HG03045 (cell line): ENCODE results near the gene ZNF761.
"Not testable (repeated sequence)": the region's sequence is repeated elsewhere in the genome, so short reads cannot be mapped to it uniquely, and the experiment has no call there.

ENCODE experiments used
- ATAC-seq: cut with Tn5 transposase; IDR thresholded peaks from one replicate; pipeline ENCODE4 v1.9.1; 2021; ENCODE audit warnings: mild to moderate bottlenecking, moderate library complexity; ENCODE audit not compliant: unreplicated experiment

ZNF761 gene

DNA sequence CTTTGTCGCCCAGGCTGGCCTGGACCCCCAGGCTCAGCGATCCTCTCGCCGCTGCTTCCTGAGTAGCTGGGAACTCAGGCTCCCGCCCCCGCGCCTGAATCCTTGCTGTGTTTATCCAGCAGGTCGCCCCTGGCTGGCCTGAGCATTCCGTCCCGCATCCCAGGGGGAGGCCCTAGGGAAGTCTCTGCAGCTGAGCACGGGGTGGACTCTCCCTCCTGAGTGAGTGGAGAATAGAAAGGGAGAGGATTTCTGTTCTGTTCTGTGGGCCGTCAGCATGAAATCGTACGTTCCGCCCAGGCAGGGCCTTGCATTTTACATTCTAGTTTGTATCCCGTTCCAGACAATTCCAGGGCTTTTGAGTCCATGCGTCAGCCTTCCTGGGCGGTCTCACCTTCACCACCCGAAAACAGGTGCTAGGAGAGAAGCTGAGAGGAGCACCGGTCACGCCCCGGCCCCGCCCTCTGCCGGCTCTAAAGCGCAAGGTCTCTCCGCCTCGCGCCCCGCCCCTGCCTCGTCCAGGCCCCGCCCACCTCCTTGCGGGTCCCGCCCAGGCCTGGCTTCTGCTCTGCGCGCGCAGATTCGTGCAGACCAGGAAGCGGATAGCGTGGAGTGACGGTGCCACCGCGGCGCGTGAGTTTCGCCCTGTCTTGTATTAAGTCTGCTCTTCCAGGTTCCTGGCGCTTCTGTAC lies at the start of gene ZNF761:
Gene ZNF761, plus strand, starts transcription at position 586 of the 689 bp plus-strand sequence. CDS start 15,285 bp downstream, outside the sequence.
- peak; percentile 94 for ATAC-seq

DNA sequence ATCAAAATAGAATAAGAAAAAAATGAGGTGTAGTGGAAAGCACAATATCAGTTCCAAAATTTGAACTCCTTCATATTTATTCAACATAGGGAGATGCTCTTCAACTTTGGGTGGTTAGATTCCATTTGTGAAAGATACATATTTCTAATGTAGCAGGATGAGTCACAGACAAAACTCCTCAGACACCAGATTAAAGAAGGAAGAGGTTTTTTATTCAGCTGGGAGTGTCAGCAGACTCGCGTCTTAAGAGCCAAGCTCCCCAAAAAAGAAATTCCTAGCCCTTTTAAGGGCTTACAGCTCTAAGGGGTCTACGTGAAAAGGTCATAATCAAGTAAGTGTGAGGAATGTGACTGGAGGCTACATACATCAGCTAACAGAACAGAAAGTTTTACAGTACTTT lies 43.6 kb upstream of the ZNF761 start:
- no peak for ATAC-seq

DNA sequence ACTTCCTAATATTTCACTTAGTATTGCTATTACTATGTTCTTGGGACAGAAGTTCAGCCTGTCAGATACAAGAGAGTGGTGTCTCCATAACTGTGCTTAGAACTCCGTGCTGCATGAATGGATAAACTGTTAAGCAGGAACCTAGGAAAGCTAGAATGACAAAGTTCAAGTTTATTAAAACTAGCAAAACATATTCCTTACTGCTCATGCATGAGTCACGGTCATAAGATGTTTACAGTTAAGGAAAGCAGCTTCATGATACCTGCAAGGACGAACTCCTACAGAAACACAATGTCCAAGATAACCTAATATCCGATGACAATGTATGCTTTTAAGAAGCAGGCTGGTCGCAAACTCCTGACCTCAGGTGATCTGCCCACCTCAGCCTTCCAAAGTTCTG lies 42.9 kb upstream of the ZNF761 start:
- no peak for ATAC-seq

DNA sequence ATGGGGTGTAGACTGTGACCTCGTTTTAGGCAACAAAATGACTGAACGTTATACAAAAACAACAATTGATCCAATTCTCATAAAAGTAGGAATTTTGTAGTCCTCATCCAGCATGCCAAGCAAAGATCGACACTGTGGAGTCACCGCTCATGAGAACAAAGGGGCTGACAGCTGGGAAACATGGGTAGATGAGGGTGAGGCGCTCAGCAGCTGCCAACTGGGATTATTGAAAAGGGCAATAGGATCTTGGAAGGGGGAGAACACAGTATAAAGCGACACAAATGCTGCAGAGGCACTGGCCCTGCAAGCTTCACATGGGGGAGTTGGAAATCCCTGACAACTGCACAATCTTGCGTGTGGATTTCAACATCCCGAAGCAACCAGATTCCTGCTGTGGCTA lies 42.2 kb upstream of the ZNF761 start:
- no peak for ATAC-seq

- no peak for ATAC-seq
Measured at GRCh38 chr19:53389978-53390377, 41.8 kb upstream of the ZNF761 start.

GRCh38 chr19:53394522-53394973 lies 37.2 kb upstream of the ZNF761 start:
- no peak for ATAC-seq

DNA sequence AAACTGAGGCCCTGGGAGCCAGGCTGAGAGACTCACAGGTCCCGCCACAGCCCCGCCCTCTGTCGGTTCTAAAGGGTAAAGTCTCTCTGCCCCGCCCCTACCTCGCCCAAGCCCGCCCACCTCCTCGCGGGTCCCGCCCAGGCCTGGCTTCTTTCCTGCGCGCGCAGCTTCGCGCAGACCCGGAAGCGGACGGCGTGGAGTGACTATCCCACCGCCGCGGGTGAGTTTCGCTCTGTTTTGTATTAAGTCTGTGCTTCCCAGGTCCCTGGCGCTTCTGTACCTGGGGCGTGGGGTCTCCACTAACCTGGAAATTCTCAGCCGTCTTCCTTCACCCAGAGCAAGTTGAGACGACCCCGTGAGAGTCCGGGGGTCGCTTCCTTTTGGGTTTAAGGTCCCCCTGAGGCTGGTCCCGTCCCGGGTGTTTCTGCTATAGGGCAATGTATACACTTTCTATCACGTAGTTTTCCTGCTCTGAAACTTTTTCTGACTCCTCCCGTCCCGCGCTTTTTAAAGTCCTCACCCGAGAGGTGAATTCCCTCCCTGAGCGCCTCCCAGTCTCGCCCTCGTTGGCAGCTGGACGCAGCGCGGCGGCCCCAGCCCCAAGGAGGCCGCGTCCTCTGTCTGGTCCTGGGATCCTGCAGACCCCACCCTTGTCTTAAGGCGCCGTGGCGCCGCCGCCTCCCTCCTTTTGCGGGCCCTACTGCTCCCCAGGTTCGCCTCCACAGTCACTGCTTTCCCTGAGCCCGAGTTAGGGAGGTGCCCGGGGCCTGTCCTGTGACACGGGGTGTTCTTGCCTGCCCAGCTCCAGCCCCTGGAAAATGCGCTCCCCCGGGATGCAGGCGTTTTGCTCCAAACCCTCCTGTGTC lies 36.6 kb upstream of the ZNF761 start, which contains the start of gene ZNF765:
Gene ZNF765, plus strand, starts transcription at position 176 of the 866 bp plus-strand sequence. CDS start 2,867 bp downstream, outside the sequence.
- ATAC-seq = peak; percentile 94

DNA sequence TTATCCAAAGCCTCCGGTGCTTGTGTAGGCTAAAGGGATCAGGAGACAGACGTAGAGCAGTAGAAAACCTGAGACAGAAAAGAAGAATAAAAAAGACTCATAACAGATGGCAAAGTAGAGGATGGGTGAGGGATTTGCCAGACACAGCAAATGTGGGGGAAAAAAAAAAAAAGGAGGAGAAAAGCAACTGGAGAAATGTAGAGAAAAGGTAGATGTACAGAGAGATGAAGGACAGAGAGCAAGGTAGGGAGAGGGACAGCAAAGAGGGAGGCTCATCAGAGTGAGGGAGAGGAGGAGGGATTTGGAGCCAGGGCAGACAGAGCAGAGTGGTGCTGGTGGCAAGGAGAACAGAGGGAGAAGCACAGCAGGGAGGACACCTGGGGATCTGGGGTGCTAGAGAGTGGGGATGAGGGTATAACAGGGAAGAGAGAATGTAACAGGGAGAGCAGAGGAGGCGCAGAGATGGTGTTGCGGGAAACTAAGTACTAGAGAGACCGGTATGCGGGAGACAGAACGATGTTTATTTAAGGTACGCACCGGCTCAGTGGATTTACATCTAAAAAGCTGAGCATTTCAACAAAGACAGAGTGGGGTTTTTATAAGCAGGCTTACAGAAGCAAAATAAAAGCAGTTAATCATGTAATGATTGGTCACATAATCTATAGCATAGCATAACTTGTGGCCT lies 35.8 kb upstream of the ZNF761 start:
- ATAC-seq = not testable (repeated sequence)

DNA sequence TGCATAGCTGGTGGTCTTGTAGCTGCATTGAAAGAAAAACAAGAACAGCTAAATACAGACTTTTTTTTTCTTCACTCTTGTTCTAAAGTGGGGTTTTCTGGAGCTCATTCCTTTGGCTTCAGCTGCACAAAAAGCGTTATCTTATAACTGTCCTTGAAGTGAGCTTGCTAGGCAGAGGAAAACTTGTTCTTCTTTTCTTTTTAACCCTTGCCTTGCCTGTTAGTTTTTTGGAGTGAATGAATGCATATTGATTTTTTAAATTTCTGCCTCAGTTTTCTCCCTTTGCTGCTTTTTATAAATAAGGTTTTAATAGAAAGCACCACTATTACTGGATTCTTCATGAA lies 35.3 kb upstream of the ZNF761 start:
- no peak for ATAC-seq

- ATAC-seq = not testable (repeated sequence)
Measured at GRCh38 chr19:53397918-53398317, 33.9 kb upstream of the ZNF761 start.

- no peak for ATAC-seq
Measured at GRCh38 chr19:53409505-53410204, 22.1 kb upstream of the ZNF761 start.

DNA sequence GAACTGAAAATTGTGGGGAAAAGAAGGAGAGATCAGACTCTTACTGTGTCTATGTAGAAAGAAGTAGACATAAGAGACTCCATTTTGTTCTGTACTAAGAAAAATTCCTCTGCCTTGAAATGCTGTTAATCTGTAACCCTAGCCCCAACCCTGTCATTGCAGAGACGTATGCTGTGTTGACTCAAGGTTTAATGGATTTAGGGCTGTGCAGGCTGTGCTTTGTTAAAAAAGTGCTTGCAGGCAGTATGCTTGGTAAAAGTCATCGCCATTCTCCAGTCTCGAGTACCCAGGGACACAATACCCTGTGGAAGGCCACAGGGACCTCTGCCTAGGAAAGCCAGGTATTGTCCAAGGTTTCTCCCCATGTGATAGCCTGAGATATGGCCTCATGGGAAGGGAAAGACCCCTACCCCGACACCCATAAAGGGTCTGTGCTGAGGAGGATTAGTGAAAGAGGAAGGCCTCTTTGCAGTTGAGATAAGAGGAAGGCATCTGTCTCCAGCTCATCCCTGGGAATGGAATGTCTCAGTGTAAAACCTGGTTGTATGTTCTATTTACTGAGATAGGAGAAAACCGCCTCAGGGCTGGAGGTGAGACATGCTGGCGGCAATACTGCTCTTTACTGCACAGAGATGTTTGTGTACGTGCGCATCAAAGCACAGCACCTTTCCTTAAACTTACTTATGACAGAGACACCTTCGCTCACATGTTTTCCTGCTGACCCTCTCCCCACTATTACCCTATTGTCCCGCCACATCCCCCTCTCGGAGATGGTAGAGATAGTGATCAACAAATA lies 11.1 kb upstream of the ZNF761 start:
- ATAC-seq = not testable (repeated sequence)

- no peak for ATAC-seq
Measured at GRCh38 chr19:53422551-53422950, 9.2 kb upstream of the ZNF761 start.

DNA sequence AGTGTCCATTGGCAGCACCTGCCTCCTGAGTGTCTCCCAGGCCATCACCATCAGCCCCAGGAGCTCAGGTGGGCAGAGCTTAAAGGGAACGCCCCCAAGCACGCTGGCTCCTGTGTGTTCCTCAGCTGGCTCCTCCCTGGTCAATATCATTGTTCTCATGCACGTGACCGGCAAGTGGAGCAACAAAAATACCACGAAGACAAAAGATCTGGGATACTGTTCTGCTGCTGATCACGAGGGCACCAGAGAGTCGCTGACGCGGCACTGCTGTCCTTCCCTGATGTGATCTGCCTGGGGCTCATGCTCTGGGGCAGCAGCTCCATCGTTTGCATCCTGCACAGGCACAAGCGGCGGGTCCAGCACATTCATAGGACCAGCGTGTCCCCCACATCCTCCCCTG lies 8.7 kb upstream of the ZNF761 start:
- ATAC-seq = not testable (repeated sequence)

DNA sequence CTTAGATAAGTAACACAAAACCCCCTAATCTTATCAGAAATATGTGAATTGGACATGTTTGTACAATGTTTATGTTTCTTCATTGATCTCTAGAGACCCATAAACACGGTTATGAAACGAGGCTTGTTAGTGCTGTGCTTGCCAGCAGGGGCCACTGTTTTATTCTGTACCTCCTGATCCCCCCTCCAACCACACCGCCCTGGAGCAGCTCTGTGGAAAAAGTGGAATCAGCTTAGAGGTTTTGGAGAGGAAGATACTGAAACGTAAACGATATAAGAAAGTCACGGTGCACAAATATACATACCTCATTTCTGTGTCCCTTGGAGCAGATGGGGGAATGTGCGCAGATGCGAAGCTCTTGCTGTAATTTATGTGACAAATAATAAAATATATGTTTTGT lies 8.1 kb upstream of the ZNF761 start:
- ATAC-seq = not testable (repeated sequence)

- ATAC-seq = no peak
Measured at GRCh38 chr19:53424968-53425597, 6.7 kb upstream of the ZNF761 start.

GRCh38 chr19:53432088-53432661 lies 391 bp downstream of the ZNF761 start:
- peak; percentile 25 for ATAC-seq

DNA sequence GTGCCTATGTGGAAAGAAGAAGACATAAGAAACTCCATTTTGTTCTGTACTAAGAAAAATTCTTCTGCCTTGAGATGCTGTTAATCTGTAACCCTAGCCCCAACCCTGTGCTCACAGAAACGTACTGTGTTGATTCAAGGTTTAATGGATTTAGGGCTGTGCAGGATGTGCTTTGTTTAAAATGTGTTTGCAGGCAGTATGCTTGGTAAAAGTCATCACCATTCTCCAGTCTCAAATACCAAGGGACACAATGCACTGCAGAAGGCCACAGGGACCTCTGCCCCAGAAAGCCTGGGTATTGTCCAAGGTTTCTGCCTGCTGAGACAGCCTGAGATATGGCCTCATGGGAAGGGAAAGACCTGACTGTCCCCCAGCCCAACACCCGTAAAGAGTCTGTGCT lies 12.0 kb downstream of the ZNF761 start:
- ATAC-seq = not testable (repeated sequence)

DNA sequence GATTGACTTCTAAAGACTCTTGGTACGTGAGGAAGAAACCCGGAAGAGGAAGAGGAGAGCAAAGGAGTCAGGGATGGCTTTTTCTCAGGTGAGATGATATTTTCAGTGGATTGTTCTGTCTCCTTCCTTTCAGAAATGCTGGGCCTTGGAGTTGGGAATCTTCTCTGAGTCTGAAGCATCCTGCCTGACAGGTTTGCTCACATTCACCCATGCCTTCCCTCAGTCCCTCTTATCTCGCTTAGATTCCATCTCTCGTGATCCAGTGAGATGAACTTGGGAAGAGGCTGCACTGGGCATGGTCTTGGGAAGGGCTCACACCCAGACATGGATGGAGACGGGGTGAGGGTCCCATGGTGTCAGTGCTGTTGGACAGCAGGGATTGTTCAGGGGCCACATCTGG lies 15.4 kb downstream of the ZNF761 start:
- ATAC-seq = not testable (repeated sequence)
